ENCODE results near the gene SH2D1B.

DNA sequence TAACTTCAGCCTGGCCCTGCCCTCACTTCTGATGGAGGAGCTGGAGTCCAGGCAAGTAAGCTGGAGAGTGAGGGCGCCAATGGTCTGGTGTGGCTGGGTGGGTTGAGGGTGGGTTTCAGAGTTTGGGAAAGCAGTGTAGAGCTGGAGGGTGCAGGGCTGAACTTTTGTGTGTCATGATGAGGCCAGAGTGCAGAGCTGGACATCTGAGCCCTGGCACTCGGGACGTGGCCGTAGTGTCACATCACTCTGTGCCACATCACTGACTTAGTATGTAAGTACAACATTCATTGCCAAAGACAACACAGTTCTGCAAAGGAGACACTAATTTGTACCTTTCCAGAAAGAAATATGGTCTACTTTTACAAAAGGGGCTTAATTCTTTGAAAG, 51.1 kb downstream of the SH2D1B start:
- TF ChIP-seq, protein P1, sequence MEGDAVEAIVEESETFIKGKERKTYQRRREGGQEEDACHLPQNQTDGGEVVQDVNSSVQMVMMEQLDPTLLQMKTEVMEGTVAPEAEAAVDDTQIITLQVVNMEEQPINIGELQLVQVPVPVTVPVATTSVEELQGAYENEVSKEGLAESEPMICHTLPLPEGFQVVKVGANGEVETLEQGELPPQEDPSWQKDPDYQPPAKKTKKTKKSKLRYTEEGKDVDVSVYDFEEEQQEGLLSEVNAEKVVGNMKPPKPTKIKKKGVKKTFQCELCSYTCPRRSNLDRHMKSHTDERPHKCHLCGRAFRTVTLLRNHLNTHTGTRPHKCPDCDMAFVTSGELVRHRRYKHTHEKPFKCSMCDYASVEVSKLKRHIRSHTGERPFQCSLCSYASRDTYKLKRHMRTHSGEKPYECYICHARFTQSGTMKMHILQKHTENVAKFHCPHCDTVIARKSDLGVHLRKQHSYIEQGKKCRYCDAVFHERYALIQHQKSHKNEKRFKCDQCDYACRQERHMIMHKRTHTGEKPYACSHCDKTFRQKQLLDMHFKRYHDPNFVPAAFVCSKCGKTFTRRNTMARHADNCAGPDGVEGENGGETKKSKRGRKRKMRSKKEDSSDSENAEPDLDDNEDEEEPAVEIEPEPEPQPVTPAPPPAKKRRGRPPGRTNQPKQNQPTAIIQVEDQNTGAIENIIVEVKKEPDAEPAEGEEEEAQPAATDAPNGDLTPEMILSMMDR (IDR thresholded peaks at IDR 0.05): no peak
- no peak for TF ChIP-seq POLR2A (IDR thresholded peaks at IDR 0.05)
